ENCODE data around the gene KLK6.

DNA sequence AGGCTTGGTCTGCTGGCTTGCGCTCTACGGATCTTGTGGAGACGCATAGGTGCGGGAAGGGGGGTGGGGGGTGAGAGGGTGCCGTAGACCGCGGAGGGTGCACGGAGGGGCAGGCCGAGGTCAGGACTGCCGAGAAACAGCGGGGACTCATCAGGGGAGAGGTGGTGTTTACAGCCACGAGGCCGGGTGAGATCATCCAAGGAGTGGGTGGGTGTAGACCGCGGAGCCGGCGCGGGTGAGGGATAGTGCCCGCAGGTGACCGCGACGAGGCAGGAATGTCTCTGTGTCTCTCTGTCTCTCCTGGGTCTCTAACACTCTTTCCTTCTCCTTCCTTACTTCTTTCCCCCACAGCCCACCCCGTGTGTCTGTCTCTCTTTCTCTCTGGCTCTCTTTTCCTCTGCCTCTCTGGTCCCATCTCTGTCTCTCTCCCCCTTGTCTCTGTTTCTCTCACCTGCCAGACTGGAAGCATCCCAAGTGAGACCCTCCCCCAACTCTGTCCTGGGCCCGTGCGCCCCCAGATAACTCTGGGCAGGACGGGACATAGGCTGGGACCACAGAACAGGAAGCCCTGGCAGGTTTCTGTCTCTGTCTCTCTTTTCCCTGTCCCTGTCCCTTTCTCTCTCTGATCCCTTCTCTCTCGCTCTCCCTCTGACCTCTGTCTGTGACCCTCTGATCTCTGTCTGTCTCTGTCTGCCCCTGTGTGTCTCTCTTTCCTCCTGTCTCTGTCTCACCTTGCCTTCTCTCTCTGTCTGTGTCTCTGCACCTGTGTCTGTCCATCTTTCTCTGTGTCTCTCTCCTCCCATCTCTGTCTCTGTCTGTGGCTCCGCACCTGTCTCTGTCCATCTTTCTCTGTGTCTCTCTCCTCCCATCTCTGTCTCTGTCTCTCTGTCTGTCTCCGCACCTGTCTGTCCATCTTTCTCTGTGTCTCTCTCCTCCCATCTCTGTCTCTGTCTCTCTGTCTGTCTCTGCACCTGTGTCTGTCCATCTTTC lies 56.4 kb downstream of the KLK6 start:
- TF ChIP-seq, protein P1, sequence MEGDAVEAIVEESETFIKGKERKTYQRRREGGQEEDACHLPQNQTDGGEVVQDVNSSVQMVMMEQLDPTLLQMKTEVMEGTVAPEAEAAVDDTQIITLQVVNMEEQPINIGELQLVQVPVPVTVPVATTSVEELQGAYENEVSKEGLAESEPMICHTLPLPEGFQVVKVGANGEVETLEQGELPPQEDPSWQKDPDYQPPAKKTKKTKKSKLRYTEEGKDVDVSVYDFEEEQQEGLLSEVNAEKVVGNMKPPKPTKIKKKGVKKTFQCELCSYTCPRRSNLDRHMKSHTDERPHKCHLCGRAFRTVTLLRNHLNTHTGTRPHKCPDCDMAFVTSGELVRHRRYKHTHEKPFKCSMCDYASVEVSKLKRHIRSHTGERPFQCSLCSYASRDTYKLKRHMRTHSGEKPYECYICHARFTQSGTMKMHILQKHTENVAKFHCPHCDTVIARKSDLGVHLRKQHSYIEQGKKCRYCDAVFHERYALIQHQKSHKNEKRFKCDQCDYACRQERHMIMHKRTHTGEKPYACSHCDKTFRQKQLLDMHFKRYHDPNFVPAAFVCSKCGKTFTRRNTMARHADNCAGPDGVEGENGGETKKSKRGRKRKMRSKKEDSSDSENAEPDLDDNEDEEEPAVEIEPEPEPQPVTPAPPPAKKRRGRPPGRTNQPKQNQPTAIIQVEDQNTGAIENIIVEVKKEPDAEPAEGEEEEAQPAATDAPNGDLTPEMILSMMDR (IDR thresholded peaks at IDR 0.05): no peak
- TF ChIP-seq POLR2A (IDR thresholded peaks at IDR 0.05) (no peak), EP300 (IDR thresholded peaks at IDR 0.05) (no peak), POLR2AphosphoS5 (IDR thresholded peaks at IDR 0.05) (no peak)
